ENCODE results near the gene LPP.

GRCh38 chr3:188875413-188875812, 721.5 kb downstream of the LPP start:
- TF ChIP-seq NBN (conservative IDR thresholded peaks at IDR 0.05), result no peak
- TF ChIP-seq, protein P1, sequence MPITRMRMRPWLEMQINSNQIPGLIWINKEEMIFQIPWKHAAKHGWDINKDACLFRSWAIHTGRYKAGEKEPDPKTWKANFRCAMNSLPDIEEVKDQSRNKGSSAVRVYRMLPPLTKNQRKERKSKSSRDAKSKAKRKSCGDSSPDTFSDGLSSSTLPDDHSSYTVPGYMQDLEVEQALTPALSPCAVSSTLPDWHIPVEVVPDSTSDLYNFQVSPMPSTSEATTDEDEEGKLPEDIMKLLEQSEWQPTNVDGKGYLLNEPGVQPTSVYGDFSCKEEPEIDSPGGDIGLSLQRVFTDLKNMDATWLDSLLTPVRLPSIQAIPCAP (CRISPR knock-in tag; IDR thresholded peaks at IDR 0.05; ENCODE audit: low read depth), result no peak
- no peak for TF ChIP-seq ZNF761 (CRISPR knock-in tag; conservative IDR thresholded peaks at IDR 0.05)
- no peak for TF ChIP-seq RNF219 (CRISPR knock-in tag; IDR thresholded peaks at IDR 0.05)
- TF ChIP-seq ZNF768 (CRISPR knock-in tag; IDR thresholded peaks at IDR 0.05), result no peak
- TF ChIP-seq, protein P2, sequence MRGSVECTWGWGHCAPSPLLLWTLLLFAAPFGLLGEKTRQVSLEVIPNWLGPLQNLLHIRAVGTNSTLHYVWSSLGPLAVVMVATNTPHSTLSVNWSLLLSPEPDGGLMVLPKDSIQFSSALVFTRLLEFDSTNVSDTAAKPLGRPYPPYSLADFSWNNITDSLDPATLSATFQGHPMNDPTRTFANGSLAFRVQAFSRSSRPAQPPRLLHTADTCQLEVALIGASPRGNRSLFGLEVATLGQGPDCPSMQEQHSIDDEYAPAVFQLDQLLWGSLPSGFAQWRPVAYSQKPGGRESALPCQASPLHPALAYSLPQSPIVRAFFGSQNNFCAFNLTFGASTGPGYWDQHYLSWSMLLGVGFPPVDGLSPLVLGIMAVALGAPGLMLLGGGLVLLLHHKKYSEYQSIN (CRISPR knock-in tag; IDR thresholded peaks at IDR 0.05; ENCODE audit: borderline replicate concordance), result no peak
- TF ChIP-seq, protein P3, sequence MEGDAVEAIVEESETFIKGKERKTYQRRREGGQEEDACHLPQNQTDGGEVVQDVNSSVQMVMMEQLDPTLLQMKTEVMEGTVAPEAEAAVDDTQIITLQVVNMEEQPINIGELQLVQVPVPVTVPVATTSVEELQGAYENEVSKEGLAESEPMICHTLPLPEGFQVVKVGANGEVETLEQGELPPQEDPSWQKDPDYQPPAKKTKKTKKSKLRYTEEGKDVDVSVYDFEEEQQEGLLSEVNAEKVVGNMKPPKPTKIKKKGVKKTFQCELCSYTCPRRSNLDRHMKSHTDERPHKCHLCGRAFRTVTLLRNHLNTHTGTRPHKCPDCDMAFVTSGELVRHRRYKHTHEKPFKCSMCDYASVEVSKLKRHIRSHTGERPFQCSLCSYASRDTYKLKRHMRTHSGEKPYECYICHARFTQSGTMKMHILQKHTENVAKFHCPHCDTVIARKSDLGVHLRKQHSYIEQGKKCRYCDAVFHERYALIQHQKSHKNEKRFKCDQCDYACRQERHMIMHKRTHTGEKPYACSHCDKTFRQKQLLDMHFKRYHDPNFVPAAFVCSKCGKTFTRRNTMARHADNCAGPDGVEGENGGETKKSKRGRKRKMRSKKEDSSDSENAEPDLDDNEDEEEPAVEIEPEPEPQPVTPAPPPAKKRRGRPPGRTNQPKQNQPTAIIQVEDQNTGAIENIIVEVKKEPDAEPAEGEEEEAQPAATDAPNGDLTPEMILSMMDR (CRISPR knock-in tag; IDR thresholded peaks at IDR 0.05), result no peak
- no peak for TF ChIP-seq ZNF263 (CRISPR knock-in tag; IDR thresholded peaks at IDR 0.05)
- no peak for TF ChIP-seq ZNF530 (CRISPR knock-in tag; IDR thresholded peaks at IDR 0.05; ENCODE audit: low read depth)
- TF ChIP-seq POLR2AphosphoS5 (IDR thresholded peaks at IDR 0.05; ENCODE audit: low read depth, low read length), result no peak
- no peak for TF ChIP-seq MEIS2 (CRISPR knock-in tag; IDR thresholded peaks at IDR 0.05)
- TF ChIP-seq PLRG1 (conservative IDR thresholded peaks at IDR 0.05), result no peak
- TF ChIP-seq EZH2 (conservative IDR thresholded peaks at IDR 0.05; ENCODE audit: low read depth, low read length), result no peak
